Liver (tissue), 3 donors: ENCODE results near the gene HNRNPA2B1.

Experiments
- FOXA1 ChIP-seq: IDR thresholded peaks from 2 replicates; pipeline ENCODE4 v1.6.1; 2016; ENCODE audit warnings: antibody characterized with exemption
- GABPA ChIP-seq, 2 donors: IDR thresholded peaks in 1 of 2; conservative IDR thresholded peaks in 1 of 2; 2 replicates each; pipeline ENCODE4 v1.6.1; 2016; ENCODE audit warnings: antibody characterized with exemption in 2 of 2, mild to moderate bottlenecking in 1 of 2, moderate library complexity in 1 of 2
- JUND ChIP-seq, 2 donors: IDR thresholded peaks; 2 replicates each; pipeline ENCODE4 v1.6.1; 2016; ENCODE audit warnings: antibody characterized with exemption in 2 of 2
- NR2F2 ChIP-seq: IDR thresholded peaks from 2 replicates; pipeline ENCODE4 v1.6.1; 2016; ENCODE audit warnings: antibody characterized with exemption
- RAD21 ChIP-seq, 2 donors: IDR thresholded peaks; 2 replicates each; pipeline ENCODE4 v1.6.1; 2016; ENCODE audit warnings: antibody characterized with exemption in 2 of 2, mild to moderate bottlenecking in 2 of 2
- SP1 ChIP-seq: IDR thresholded peaks from 2 replicates; pipeline ENCODE4 v1.6.1; 2018; ENCODE audit warnings: antibody characterized with exemption, mild to moderate bottlenecking
- YY1 ChIP-seq: IDR thresholded peaks from 2 replicates; pipeline ENCODE4 v1.6.1; 2016; ENCODE audit warnings: antibody characterized with exemption, mild to moderate bottlenecking
- TF ChIP-seq, protein P1 (sequence below): fragments of 150-350 bp; IDR thresholded peaks from 2 replicates; pipeline ENCODE4 v1.5.1; 2017; ENCODE audit warnings: improper control_type of control experiment, low read depth, low read length; ENCODE audit not compliant: missing input control
- TF ChIP-seq, protein P2 (sequence below): IDR thresholded peaks from 2 replicates; pipeline ENCODE4 v1.6.1; 2016; ENCODE audit warnings: antibody characterized with exemption, mild to moderate bottlenecking
- TF ChIP-seq, protein P3 (sequence below): IDR thresholded peaks from 2 replicates; pipeline ENCODE4 v1.6.1; 2016; ENCODE audit warnings: antibody characterized with exemption
- TF ChIP-seq, protein P4 (sequence below): IDR thresholded peaks from 2 replicates; pipeline ENCODE4 v1.6.1; 2016; ENCODE audit warnings: antibody characterized with exemption
- TF ChIP-seq, protein P5 (sequence below): IDR thresholded peaks from 2 replicates; pipeline ENCODE4 v1.6.1; 2016; ENCODE audit warnings: antibody characterized with exemption
- donor health status: healthy.
- donor health status: healthy.

DNA sequence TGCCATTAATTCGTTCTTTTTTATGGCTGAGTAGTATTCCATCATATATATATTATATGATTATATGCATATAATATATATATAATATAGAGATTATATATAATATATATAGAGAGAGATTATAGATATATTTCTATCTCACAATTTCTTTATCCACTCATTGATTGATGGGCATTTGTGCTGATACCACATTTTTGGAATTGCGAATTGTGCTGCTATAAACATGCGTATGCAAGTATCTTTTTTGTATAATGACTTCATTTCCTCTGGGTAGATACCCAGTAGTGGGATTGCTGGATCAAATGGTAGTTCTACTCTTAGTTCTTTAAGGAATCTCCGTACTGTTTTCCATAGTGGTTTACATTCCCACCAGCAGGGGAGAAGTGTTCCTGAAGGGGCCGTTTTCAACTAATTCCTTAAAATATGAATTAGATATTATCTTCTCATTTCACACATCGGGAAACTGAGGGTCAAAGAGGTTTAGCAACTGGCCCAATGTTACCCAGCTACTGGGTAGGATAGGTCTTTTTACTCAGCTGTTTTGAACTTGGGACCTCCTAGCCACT is 32.0 kb downstream of the HNRNPA2B1 start:
- TF ChIP-seq, protein P1, sequence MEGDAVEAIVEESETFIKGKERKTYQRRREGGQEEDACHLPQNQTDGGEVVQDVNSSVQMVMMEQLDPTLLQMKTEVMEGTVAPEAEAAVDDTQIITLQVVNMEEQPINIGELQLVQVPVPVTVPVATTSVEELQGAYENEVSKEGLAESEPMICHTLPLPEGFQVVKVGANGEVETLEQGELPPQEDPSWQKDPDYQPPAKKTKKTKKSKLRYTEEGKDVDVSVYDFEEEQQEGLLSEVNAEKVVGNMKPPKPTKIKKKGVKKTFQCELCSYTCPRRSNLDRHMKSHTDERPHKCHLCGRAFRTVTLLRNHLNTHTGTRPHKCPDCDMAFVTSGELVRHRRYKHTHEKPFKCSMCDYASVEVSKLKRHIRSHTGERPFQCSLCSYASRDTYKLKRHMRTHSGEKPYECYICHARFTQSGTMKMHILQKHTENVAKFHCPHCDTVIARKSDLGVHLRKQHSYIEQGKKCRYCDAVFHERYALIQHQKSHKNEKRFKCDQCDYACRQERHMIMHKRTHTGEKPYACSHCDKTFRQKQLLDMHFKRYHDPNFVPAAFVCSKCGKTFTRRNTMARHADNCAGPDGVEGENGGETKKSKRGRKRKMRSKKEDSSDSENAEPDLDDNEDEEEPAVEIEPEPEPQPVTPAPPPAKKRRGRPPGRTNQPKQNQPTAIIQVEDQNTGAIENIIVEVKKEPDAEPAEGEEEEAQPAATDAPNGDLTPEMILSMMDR, result no peak
- TF ChIP-seq YY1 (no peak), RAD21 (IDR thresholded peaks at IDR 0.05) (no peak), FOXA1 (no peak), GABPA (IDR thresholded peaks at IDR 0.05 in 1 of 2, conservative IDR thresholded peaks at IDR 0.05 in 1 of 2) (no peak), JUND (IDR thresholded peaks at IDR 0.05) (no peak), NR2F2 (no peak), SP1 (no peak)
- TF ChIP-seq, protein P2, sequence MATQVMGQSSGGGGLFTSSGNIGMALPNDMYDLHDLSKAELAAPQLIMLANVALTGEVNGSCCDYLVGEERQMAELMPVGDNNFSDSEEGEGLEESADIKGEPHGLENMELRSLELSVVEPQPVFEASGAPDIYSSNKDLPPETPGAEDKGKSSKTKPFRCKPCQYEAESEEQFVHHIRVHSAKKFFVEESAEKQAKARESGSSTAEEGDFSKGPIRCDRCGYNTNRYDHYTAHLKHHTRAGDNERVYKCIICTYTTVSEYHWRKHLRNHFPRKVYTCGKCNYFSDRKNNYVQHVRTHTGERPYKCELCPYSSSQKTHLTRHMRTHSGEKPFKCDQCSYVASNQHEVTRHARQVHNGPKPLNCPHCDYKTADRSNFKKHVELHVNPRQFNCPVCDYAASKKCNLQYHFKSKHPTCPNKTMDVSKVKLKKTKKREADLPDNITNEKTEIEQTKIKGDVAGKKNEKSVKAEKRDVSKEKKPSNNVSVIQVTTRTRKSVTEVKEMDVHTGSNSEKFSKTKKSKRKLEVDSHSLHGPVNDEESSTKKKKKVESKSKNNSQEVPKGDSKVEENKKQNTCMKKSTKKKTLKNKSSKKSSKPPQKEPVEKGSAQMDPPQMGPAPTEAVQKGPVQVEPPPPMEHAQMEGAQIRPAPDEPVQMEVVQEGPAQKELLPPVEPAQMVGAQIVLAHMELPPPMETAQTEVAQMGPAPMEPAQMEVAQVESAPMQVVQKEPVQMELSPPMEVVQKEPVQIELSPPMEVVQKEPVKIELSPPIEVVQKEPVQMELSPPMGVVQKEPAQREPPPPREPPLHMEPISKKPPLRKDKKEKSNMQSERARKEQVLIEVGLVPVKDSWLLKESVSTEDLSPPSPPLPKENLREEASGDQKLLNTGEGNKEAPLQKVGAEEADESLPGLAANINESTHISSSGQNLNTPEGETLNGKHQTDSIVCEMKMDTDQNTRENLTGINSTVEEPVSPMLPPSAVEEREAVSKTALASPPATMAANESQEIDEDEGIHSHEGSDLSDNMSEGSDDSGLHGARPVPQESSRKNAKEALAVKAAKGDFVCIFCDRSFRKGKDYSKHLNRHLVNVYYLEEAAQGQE, result no peak
- TF ChIP-seq, protein P3, sequence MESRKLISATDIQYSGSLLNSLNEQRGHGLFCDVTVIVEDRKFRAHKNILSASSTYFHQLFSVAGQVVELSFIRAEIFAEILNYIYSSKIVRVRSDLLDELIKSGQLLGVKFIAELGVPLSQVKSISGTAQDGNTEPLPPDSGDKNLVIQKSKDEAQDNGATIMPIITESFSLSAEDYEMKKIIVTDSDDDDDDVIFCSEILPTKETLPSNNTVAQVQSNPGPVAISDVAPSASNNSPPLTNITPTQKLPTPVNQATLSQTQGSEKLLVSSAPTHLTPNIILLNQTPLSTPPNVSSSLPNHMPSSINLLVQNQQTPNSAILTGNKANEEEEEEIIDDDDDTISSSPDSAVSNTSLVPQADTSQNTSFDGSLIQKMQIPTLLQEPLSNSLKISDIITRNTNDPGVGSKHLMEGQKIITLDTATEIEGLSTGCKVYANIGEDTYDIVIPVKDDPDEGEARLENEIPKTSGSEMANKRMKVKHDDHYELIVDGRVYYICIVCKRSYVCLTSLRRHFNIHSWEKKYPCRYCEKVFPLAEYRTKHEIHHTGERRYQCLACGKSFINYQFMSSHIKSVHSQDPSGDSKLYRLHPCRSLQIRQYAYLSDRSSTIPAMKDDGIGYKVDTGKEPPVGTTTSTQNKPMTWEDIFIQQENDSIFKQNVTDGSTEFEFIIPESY, result no peak
- TF ChIP-seq, protein P4, sequence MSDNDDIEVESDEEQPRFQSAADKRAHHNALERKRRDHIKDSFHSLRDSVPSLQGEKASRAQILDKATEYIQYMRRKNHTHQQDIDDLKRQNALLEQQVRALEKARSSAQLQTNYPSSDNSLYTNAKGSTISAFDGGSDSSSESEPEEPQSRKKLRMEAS, result no peak
- TF ChIP-seq, protein P5, sequence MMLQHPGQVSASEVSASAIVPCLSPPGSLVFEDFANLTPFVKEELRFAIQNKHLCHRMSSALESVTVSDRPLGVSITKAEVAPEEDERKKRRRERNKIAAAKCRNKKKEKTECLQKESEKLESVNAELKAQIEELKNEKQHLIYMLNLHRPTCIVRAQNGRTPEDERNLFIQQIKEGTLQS, result no peak
